ENCODE measurements around the gene ITGA1. TPM values are rescaled to one million over a fixed set of nuclear protein-coding genes. Genes with fewer than 3 reads are reported as not detected.
"Not testable (repeated sequence)": the region's sequence is repeated elsewhere in the genome, so short reads cannot be mapped to it uniquely, and the experiment has no call there.

The ITGA1 gene
- total RNA-seq, 4 donors from 2014 or later: 41.8 to 94.0 (median 69.6) TPM

DNA sequence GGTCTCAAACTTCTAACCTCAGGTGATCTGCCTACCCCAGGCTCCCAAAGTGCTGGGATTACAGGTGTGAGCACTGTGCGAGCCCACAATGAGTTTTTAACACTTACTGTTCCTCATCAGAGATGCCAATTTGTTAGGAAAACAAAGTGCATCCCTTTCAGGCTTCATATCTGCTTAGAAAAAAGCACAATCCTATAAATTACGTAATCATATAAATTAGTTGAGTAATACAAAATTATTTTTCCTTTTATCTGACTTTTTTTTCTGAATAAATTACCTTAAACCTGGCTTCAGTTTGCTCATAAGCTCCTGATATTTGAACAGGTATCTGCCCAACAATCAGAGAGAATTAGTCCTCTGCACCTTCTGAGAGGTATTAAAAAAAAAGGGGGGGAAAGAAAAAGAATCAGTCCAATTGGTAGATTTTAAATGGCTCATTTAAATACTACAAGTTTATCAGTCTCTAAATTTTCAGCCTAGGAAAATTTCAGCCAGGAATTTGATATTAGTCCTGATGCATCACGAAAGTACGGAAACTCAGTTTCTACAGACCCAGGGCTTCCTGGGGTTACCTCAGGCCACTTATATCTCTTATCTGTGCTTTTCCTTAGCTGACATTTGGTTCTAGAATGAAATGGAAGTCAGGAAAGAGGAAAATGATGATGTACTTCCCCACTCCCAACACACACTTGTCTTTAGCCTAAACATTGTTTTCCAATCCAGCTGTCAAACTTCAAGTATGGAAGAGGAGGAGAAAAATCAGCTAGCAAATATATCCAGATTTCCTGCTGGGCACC, 26.8 kb downstream of the ITGA1 start:
- intact Hi-C loops (cut with DNase I; ENCODE audit: low total_unique reads): no loop called here
- TF ChIP-seq POLR2A (IDR thresholded peaks at IDR 0.05): no peak
- TF ChIP-seq, protein P1, sequence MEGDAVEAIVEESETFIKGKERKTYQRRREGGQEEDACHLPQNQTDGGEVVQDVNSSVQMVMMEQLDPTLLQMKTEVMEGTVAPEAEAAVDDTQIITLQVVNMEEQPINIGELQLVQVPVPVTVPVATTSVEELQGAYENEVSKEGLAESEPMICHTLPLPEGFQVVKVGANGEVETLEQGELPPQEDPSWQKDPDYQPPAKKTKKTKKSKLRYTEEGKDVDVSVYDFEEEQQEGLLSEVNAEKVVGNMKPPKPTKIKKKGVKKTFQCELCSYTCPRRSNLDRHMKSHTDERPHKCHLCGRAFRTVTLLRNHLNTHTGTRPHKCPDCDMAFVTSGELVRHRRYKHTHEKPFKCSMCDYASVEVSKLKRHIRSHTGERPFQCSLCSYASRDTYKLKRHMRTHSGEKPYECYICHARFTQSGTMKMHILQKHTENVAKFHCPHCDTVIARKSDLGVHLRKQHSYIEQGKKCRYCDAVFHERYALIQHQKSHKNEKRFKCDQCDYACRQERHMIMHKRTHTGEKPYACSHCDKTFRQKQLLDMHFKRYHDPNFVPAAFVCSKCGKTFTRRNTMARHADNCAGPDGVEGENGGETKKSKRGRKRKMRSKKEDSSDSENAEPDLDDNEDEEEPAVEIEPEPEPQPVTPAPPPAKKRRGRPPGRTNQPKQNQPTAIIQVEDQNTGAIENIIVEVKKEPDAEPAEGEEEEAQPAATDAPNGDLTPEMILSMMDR (IDR thresholded peaks at IDR 0.05): no peak
- Histone ChIP-seq H3K36me3 (no peaks in the 10 kb centered on the region), H3K27ac (peak overlapping the region in 1 of 2 donors; percentile 42), H3K4me3 (no peak overlapping the region), H3K27me3 (no peaks in the 10 kb centered on the region), H3K4me1 (peaks cover 4 to 5% of the 10 kb centered on the region in 2 donors), H3K9me3 (no peaks in the 10 kb centered on the region)
- DNase-seq: no peak

DNA sequence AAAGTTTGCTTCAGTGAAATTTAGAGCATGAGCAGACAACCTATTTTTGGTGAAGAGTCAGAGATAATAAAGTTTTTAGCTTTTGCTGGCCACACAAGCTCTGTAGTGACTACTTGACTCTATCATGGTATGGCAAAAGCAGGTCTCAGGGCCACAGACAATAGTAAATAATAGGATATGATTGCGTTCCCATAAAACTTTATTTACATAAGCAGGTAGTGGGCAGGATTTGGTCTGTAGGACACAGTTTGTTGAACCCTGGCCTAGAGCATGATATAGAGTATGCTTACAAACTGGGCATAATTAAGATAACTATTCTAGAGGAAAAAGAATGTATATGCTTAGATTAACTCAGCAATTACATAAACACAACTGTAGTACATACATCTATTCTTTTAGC, 30.1 kb downstream of the ITGA1 start:
- no peaks in the 10 kb centered on the region for H3K9me3 ChIP-seq
- DNase-seq: no peak
- H3K4me3 ChIP-seq: no peak overlapping the region
- H3K27ac ChIP-seq: no peak overlapping the region
- intact Hi-C loops (cut with DNase I; ENCODE audit: low total_unique reads): no loop called here
- peaks cover 4 to 5% of the 10 kb centered on the region in 2 donors for H3K4me1 ChIP-seq
- no peaks in the 10 kb centered on the region for H3K36me3 ChIP-seq
- TF ChIP-seq POLR2A (IDR thresholded peaks at IDR 0.05): no peak
- TF ChIP-seq, protein P1 (IDR thresholded peaks at IDR 0.05): no peak
- no peaks in the 10 kb centered on the region for H3K27me3 ChIP-seq

DNA sequence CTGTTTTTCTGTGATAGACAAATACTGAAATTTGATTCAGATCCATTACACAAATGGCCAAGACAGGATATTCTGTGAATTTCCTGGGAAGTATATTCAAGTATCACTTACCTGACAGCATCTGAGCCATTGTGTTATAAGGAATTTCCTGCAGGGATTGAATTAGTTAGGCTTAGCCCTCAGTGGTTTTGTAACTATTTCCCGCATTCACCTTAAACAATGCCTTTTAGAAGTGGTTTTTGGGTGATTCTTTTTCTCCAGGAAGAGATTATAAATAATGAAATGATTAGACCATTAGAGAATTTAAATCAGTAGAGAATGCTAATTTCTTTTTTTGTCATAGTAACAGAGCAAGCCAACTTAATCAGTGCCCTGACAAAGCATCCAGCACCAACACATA, 30.6 kb downstream of the ITGA1 start:
- Histone ChIP-seq H3K4me3 (no peak overlapping the region), H3K9me3 (no peaks in the 10 kb centered on the region), H3K36me3 (no peaks in the 10 kb centered on the region), H3K4me1 (peaks cover 4 to 5% of the 10 kb centered on the region in 2 donors), H3K27me3 (no peaks in the 10 kb centered on the region), H3K27ac (no peak overlapping the region)
- TF ChIP-seq POLR2A (IDR thresholded peaks at IDR 0.05): no peak
- TF ChIP-seq, protein P1 (IDR thresholded peaks at IDR 0.05): no peak
- DNase-seq: no peak
- intact Hi-C loops (cut with DNase I; ENCODE audit: low total_unique reads): no loop called here

DNA sequence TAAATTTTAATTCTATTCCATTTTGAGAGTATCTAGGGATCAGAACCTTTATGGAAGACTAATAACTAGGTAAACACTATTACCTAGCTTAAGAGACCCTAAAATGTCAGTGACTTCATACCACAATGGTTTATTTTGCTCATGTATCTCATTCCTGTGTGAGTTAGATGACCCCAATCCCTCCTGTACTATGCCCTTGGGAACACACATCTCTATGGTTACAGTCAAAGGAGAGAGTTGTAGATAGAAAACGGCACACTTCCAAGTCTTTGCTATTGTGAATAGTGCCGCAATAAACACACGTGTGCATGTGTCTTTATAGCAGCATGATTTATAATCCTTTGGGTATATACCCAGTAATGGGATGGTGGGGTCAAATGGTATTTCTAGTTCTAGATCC, 31.1 kb downstream of the ITGA1 start:
- H3K36me3 ChIP-seq; H3K4me1 ChIP-seq; DNase-seq; H3K27me3 ChIP-seq; H3K27ac ChIP-seq; intact Hi-C loops (cut with DNase I; ENCODE audit: low total_unique reads); H3K4me3 ChIP-seq; H3K9me3 ChIP-seq: not testable (repeated sequence)

DNA sequence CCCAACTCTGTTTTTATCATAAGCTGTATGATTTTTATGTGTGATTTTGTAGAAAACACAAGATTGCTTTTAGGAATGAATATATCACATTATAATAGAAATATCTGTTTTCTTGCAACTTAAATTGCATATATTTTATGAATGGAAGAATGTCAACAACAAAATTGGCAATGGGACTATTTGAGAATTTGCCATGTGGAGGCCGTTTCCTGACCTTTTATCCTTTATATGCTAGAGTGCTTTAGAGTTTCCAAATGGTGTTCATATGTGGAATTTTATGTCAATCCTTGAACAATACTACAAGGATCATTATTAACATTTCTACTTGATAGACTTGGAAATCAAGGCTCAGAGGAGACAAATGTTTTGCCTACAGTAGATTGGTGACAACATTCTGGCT, 34.2 kb downstream of the ITGA1 start:
- intact Hi-C loops (cut with DNase I; ENCODE audit: low total_unique reads): no loop called here
- H3K4me3 ChIP-seq: no peak overlapping the region
- DNase-seq: no peak
- no peaks in the 10 kb centered on the region for H3K36me3 ChIP-seq
- H3K27me3 ChIP-seq: no peaks in the 10 kb centered on the region
- no peaks in the 10 kb centered on the region for H3K4me1 ChIP-seq
- H3K27ac ChIP-seq: peak overlapping the region; percentile 45 to 53
- no peaks in the 10 kb centered on the region for H3K9me3 ChIP-seq
- TF ChIP-seq, protein P1 (IDR thresholded peaks at IDR 0.05): no peak
- TF ChIP-seq POLR2A (IDR thresholded peaks at IDR 0.05): no peak
